ENCODE measurements around the gene PPP1R27.

PPP1R27 gene

GRCh38 chr17:81819708-81820107, 15.1 kb downstream of the PPP1R27 start:
- no peak for DNase-seq

DNA sequence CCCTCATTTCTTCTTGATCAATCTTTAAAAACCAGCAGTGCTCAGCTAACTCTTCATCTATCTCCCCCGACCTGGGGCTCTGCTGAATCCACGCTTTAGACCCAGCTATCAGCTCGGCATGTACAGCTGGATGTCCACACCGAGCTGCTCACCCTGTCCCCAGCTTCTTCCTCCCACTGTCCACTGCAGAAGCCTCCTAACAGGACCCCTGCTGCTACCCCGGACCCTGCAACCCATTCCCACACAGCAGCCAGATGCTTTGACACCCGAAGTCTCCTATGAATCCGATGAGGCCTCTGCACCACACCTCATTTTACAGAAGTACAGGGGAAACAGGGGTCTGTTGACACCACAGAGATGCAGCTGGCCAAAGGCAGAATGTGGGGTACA, 17.1 kb downstream of the PPP1R27 start:
- no peak for DNase-seq

DNA sequence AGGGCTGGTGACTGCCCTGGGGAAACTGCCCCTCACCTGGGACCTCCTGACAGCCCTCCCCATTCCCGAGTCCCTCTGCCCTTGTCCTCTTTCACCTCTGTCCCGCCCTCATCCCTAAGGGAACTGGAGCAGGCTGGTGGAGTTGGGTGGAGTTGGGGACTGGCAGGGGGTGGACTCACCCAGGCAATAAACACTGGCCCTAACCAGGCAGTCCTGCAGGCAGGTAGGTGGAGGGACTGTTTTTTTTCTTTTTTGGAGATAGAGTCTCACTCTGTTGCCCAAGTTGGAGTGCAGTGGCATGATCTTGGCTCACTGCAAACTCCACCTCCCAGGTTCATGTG, 19.2 kb downstream of the PPP1R27 start:
- DNase-seq = no peak

- no peak for DNase-seq
Observed at GRCh38 chr17:81814748-81815645, 19.9 kb downstream of the PPP1R27 start.

GRCh38 chr17:81813861-81814683, 20.8 kb downstream of the PPP1R27 start:
- DNase-seq = no peak

DNA sequence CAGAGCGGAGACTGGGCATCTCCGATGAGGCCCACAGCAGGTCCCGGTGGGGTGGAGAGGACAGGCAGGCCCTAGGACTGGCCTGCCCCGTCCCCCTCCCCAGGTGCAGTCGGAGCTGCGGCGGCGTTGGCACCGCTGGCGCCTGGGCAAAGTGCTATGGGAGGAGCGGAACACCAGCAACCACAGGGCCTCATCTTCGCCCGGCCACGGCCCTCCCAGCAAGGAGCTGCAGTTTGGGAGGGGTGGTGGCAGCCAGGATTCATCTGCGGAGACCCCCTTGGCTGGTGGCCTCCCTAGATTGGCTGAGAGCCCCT, 21.5 kb downstream of the PPP1R27 start:
- DNase-seq = no peak

GRCh38 chr17:81812571-81813370, 22.1 kb downstream of the PPP1R27 start:
- DNase-seq = no peak

- DNase-seq = no peak
Observed at GRCh38 chr17:81811705-81812570, 22.9 kb downstream of the PPP1R27 start.

GRCh38 chr17:81810892-81811704, 23.8 kb downstream of the PPP1R27 start:
- no peak for DNase-seq

DNA sequence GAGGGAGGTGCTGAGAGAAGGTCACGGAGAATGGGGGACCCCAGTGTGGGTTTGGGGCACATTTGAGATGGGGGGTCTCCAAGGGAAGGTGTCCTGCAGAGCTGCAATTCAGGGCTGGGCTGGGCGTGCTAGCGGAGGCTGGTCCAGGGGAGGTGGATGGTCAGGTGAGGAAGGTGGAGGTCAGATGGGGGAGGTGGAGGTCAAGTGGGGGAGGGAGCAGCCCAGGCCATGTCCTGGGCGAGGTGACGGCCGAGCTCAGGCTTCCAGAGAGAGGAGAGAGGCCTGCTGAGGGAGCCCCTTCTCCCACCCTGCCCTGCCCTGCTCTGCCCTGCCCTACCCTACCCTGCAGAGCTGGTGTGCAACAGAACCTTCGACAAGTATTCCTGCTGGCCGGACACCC, 24.4 kb downstream of the PPP1R27 start:
- DNase-seq = no peak

DNA sequence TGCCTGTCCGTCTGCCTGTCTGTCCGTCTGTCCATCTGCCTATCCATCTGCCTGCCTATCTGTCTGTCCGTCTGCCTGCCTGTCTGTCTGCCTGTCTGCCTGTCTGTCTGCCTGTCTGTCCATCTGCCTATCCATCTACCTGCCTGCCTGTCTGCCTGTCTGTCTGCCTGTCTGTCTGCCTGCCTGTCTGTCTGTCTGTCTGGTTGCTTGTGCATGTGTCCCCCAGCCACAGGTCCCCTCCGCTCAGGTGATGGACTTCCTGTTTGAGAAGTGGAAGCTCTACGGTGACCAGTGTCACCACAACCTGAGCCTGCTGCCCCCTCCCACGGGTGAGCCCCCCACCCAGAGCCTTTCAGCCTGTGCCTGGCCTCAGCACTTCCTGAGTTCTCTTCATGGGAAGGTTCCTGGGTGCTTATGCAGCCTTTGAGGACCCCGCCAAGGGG, 25.3 kb downstream of the PPP1R27 start:
- no peak for DNase-seq

DNA sequence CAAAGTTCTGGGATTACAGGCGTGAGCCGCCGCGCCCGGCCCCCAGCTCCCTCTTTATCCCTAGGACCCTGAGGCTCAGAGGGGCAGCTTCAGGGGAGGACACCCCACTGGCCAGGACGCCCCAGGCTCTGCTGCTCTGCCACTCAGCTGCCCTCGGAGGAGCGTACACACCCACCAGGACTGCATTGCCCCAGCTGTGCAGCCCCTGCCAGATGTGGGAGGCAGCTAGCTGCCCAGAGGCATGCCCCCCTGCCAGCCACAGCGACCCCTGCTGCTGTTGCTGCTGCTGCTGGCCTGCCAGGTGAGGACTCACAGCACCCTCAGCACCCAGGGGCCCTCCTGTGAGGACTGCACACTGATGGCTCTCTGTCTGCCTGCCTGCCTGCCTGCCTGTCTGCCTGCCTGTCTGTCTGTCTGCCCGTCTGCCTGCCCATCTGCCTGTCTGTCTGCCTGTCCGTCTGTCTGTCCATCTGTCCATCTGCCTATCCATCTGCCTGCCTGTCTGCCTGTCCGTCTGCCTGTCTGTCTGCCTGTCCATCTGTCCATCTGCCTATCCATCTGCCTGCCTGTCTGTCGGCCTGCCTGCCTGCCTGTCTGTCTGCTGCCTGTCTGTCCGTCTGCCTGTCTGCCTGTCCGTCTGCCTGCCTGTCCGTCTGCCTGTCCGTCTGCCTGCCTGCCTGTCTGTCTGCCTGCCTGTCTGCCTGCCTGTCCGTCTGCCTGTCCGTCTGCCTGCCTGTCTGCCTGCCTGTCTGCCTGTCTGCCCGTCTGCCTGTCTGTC, 25.9 kb downstream of the PPP1R27 start:
- peak; percentile 4 for DNase-seq

DNA sequence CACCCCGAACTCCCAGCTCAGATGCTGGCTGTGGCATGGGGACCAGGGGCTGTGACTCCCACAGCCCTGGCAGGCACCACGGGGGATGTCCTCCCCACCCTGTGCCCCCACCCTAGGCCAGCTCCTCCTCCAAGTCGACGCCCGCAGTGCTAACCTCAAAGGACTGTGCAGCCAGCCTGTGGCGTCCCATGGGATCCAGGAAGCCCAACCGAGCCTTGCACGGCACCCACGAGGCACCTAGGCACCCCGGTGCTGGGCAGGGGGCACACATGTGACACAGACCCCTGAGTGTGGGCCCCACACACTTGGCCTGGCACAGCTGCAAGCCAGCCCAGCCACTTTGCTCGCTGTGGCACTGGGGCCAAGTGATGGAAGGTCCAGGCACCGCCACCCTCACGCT, 27.0 kb downstream of the PPP1R27 start:
- DNase-seq = no peak

GRCh38 chr17:81807210-81807719, 27.6 kb downstream of the PPP1R27 start:
- no peak for DNase-seq

DNA sequence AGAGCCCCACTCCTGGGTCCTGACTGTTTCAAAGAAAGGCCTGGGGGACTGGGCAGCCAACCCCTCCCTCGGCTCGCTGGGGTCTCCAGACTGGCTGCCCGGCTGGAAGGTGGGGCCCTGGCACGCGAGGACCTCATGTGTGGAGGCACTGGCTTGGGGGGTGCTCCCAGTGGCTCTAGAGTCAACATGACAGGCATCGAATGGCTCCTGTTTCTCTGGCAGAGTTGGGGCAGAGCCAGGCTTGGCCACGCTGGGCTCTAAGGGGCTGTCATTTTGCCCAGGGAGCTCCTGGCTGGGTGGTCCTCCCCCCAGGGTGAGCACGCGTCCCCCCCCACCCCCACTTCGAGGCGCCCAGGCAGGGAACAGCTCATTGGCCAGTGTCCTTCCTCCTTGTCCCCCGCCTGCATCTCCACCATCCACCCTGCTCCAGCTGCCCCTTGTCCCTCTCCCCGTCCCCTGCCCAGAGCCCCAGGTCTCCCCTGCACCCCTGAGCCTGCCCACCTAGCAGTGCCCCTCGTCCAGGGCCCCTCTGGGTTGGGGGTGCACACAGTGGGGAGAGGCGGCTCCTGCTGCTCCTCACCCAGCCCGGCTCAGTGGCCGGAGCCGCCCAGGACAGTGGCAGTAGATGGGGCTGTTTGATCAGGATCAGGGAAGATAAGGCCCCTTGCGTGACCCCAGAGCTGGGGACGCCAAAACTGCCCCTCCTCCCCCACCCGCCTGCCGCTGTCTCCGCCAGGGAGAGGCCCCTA, 28.2 kb downstream of the PPP1R27 start:
- DNase-seq = no peak

- no peak for DNase-seq
Observed at GRCh38 chr17:81805707-81806460, 29.0 kb downstream of the PPP1R27 start.

DNA sequence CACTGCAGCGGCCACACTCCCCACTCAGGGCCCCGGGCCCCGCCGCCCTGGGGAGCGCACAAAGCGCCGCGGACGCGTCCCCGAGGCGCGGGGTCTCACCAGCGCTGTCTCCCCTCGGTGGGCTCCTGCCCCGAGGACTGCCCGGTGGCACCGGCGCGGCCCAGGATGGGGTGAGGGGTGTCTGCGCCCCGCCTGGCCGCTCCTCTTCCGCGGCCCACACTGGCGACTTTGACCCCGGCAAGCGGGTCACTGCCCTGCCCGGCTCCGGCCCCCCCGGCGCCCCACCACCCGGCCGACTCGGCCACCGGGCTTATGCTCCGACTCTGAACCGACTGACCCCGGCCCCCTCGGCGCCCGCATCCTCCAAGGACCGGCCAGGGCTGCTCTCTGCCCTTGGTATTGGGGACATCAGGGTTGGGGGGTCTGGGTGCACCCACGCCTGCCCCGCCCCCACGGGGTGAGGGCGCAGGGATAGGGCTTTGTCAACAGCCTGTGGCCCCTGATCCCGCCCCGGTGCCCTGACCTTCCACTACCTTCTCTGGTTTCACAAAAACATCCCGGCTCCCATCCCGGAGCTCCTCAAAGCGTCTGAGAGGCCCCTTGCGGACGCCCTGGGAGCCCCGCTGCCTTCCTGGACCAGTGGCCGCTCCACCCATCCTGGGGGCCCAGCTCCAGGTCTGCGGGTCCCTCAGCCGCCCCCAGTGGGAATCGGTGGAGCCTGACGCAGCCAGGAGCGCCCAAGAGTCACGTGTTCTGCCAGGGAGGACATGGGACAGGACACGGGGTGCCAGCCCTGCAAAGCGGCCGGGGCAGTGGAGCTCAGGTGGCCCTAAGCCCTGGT, 30.1 kb downstream of the PPP1R27 start:
- no peak for DNase-seq

Data from HCEC 1CT (cell line).